A549 treated with CpdA at 1 μM for 4 hours (cell line): ENCODE measurements around the gene NCKIPSD. TPM values are rescaled to one million over a fixed set of nuclear protein-coding genes. Genes with fewer than 3 reads are reported as not detected.

ENCODE experiments used
- total RNA-seq: library from RNA; stranded (reverse); fragments of 200-300 nt; extraction: Qiagen RNA extraction; gene quantifications from 5 replicates; pipeline ENCODE4 v1.2.3, GENCODE V29; 2022; ENCODE audit warnings: low read depth

The NCKIPSD gene
- total RNA-seq: 8.2 to 10.9 TPM (median 9.0 TPM) in 5 replicates

GRCh38 chr3:48685603-48686511 is at the start of gene NCKIPSD:
Gene NCKIPSD, minus strand, starts transcription at chr3:48685915. Its CDS starts 108 bp downstream, at chr3:48685807.

GRCh38 chr3:48716982-48717746 is 31.4 kb upstream of the NCKIPSD start, which contains the start of gene IP6K2:
Gene IP6K2, minus strand, starts transcription at chr3:48717221. Its CDS starts 21,930 bp downstream, at chr3:48695291.

GRCh38 chr3:48662753-48663488 is 22.8 kb downstream of the NCKIPSD start, which contains the start of gene CELSR3:
Gene CELSR3, minus strand, starts transcription at chr3:48662886. Its CDS starts 252 bp downstream, at chr3:48662634.

GRCh38 chr3:48635222-48636021 is 50.3 kb downstream of the NCKIPSD start, which contains the start of gene SLC26A6:
Gene SLC26A6, minus strand, starts transcription at chr3:48635461. Its CDS starts 68 bp downstream, at chr3:48635393.

Other genes starting within 250 kb of the NCKIPSD start
- gene CCDC51, start 245.8 kb downstream of the NCKIPSD start, total RNA-seq: 24.0 to 28.4 TPM (median 26.6 TPM) in 5 replicates
- gene TMA7, start 245.7 kb downstream of the NCKIPSD start, total RNA-seq: 260 to 415 TPM (median 305 TPM) in 5 replicates
- gene ATRIP, start 239.2 kb downstream of the NCKIPSD start, total RNA-seq: 7.8 to 9.4 TPM (median 9.3 TPM) in 5 replicates
- 102 to 137 TPM (median 129 TPM) in 5 replicates for gene SHISA5, start 181.7 kb downstream of the NCKIPSD start, total RNA-seq
- 14.0 to 25.2 TPM (median 15.7 TPM) in 5 replicates for gene PFKFB4, start 129.1 kb downstream of the NCKIPSD start, total RNA-seq
- 8.5 to 11.8 TPM (median 10.2 TPM) in 5 replicates for gene UCN2, start 122.1 kb downstream of the NCKIPSD start, total RNA-seq
- gene COL7A1, start 90.6 kb downstream of the NCKIPSD start, total RNA-seq: 152 to 242 TPM (median 215 TPM) in 5 replicates
- 161 to 184 TPM (median 180 TPM) in 5 replicates for gene UQCRC1, start 76.3 kb downstream of the NCKIPSD start, total RNA-seq
- 0.15 to 0.24 TPM in 2 of 5 replicates, not detected in the others for gene TMEM89, start 64.1 kb downstream of the NCKIPSD start, total RNA-seq
- gene SLC26A6, start 50.5 kb downstream of the NCKIPSD start, total RNA-seq: 15.3 to 21.4 TPM (median 18.9 TPM) in 5 replicates
- gene CELSR3, start 23.0 kb downstream of the NCKIPSD start, total RNA-seq: 3.0 to 5.4 TPM (median 4.7 TPM) in 5 replicates
- 45.3 to 52.3 TPM (median 48.9 TPM) in 5 replicates for gene IP6K2, start 31.3 kb upstream of the NCKIPSD start, total RNA-seq
- 15.5 to 19.3 TPM (median 17.9 TPM) in 5 replicates for gene PRKAR2A, start 162.0 kb upstream of the NCKIPSD start, total RNA-seq
- 9.9 to 11.8 TPM (median 10.8 TPM) in 5 replicates for gene SLC25A20, start 213.0 kb upstream of the NCKIPSD start, total RNA-seq
- 58.2 to 64.1 TPM (median 62.6 TPM) in 5 replicates for gene ARIH2, start 232.9 kb upstream of the NCKIPSD start, total RNA-seq